ENCODE data around the gene TFE3.

The TFE3 gene

GRCh38 chrX:49043220-49043986 is at the start of gene TFE3:
TSS of gene TFE3 (minus strand) at chrX:49043357. CDS start at chrX:49043226, 131 bp downstream.
- DNase-seq = peak; percentile 95

DNA sequence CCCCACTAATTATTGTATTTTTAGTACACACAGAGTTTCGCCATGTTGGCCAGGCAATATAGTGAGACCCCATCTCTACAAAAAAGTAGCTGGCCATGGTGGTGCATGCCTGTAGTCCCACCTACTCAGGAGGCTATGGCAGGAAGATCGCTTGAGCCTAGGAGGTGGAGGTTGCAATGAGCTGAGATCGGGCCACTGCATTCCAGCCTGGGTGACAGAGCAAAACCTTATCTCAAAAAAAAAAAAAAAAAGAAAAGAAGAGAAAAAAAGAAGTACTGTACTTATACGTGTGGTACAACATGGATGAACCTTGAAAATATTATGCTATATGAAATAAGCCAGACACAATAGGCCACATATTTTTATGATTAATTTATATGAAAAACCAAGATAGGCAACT is 46.4 kb upstream of the TFE3 start:
- DNase-seq = no peak

DNA sequence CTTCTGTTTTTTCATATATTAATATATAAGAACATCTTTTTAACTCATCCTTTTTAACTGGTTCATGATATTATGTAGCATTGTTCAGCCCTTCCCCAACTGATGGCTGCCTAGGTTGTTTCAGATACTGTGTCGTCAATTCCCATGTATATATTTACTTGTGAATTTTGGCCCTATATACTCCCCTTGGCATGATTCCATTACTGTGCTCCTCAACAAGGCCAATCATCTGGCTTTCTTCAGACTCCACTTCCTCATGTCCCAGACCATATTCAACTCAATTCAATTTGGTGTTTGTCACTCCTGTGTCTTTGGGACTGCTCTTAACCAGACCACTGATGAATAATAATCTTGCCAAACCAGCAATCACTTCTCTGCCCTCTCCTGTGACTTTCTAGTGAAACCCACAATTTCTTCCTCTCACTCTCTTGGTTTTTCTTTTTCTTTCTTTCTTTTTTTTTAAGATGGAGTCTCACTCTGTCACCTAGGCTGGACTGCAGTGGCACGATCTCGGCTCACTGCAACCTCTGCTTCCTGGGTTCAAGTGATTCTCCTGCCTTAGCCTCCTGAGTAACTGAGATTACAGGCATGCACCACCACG is 39.2 kb upstream of the TFE3 start:
- no peak for DNase-seq

DNA sequence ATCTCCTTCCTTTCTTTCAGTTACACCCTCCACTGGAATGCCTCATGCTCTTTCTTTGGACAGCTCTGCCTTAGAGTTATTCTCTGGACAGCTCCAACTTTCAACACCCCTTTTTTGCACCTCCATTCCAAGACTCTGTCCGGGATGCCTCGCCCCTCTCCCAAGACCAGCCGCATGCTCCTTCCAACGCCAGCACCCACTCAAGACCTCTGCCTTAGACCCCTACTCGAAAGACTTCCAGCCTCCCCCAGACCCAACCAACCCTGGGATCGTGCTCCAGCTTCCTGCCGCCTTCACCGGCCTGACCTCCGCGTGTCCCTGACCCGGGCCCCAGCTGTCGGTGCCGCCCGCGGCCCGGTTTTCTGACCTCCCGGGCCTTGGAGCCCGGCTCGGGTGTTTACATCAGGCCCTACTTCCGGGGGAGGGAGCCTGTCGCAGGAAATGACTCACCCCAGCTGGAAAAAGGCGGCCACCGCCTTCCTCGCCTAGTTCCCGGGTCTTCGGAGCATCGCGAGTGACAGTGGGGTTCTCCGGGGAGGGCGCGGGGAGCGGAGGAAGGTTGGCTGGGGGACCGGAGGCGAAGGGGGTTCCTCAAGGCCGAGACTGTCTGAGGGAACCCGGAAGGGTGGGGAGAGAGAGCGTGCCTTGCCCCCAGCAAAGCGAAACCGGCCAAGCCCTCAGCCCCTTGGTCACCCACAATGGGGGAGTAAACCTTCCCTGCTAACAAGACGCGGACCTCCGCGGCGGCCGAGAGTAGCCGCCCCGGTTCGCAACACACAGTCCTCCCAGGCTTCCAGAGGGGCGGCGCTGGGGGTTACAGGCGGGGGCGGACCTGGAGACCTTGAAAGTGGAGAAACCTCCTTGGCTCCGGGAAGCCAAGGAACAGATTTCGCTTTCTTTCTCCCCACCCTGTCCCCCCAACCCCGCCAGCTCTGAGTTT is 36.6 kb upstream of the TFE3 start, which contains the start of gene WDR45:
Gene WDR45 (minus strand): TSS at position 399 of the 940 bp plus-strand sequence. CDS start 1,792 bp downstream, outside the sequence.
- DNase-seq = peak; percentile 52

GRCh38 chrX:49077941-49078340 is 34.8 kb upstream of the TFE3 start:
- DNase-seq = no peak

- DNase-seq = no peak
Observed at GRCh38 chrX:49075347-49075746, 32.2 kb upstream of the TFE3 start.

- DNase-seq = peak; percentile 93
Observed at GRCh38 chrX:49073601-49074575, 30.7 kb upstream of the TFE3 start, which contains the start of gene PRAF2. TSS of gene PRAF2 (minus strand) at chrX:49074002. CDS start at chrX:49073987, 15 bp downstream.

DNA sequence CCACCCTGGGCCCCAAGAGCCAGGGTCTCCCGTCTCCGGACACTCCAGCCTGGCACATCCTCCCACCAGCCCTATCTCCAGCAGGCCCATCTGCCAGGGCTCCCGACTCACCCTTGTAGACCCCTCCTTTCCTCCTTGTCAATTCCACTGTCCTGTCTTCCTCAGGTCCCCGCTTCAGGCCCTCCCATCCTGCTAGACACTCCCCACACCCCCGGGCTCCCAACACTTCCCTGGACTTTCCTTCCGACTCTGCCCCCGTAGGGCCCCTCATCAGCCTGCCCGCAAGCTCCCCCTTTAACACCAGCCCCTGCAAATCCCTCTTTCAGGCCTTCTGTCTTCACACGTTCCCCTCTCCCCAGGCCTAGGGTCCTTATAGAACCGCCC is 29.5 kb upstream of the TFE3 start:
- DNase-seq = no peak

GRCh38 chrX:49071877-49072711 is 28.9 kb upstream of the TFE3 start:
- peak; percentile 23 for DNase-seq

DNA sequence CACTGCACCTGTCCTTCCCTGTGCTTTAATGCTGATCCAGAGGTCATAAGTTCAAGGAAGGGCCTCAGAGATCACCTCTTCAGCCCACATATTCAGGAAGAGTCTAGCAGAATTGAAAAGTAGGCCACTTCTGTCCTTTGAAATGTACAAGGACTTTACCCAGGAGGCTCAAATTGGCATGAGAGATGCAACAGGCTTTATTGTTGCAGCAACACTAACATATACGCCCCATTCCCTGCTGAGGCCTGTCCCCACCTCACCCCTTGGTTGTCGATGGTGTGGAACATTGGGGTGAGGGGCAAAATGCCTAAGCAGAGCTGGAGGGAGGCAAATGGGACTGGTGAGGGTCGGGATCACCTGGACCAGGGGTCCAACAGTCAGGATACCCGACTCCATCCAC is 27.8 kb upstream of the TFE3 start:
- no peak for DNase-seq

- no peak for DNase-seq
Observed at GRCh38 chrX:49069038-49069437, 25.9 kb upstream of the TFE3 start.

GRCh38 chrX:49067285-49068120 is 24.3 kb upstream of the TFE3 start:
- DNase-seq = no peak

DNA sequence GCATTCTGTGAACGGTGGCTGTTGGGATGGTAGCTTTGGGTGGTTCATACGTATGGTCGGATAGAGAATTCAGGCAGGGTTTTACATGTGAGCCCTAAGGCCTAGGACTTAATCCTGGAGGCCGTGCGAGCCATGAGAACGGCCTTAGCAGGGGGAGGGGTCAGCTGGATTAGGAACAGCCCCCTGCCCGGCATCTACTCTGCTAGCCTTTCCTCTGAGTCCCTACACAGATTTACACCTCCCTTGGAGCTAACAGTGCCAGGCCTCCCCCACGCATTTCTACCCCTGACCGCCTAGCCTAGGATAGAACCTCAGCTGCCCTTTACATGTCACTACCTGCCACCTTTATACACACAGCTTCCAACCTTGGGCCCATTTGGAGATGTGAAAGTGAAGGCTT is 23.5 kb upstream of the TFE3 start:
- no peak for DNase-seq

- DNase-seq = no peak
Observed at GRCh38 chrX:49066278-49066677, 23.1 kb upstream of the TFE3 start.

DNA sequence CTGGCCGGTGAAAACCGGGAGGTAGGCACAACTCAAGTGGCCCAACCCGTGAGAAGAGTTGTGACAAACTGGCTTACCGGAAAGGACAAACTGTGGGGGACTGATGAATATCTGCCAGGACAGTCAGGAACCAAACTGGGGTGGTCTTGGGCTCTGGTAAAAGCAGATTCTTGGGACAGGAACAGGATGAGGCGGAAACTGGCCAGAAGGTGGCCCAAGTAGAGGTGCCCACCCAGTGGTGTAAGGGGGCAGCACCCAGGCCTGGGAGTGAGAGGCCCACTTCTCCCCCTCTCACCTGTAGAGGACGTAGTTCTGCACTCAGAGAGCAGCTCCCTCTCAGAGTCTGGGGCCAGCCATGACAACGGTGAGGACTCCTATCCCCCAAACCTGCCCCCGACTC is 21.6 kb upstream of the TFE3 start:
- DNase-seq = no peak

- DNase-seq = no peak
Observed at GRCh38 chrX:49064303-49064702, 21.1 kb upstream of the TFE3 start.

DNA sequence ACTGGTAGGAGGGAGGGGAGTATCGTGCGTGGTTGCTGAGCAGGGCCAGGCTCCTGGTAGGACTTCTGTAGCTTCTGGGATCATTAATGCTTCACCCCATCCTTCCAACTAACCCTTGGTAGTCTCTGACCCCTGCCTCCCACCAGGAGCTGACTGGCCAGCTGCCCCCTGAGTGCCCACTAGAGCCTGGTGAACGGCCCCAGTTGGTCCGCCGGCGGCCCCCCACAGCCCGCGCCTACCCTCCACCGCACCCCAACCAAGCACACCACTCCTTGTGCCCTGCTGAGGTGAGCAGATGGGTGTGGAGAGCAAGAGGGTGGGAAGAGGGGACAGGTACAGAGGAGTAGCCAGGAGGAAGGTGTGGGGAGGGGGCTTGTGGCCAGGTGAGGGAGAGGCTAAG is 20.6 kb upstream of the TFE3 start:
- DNase-seq = no peak

DNA sequence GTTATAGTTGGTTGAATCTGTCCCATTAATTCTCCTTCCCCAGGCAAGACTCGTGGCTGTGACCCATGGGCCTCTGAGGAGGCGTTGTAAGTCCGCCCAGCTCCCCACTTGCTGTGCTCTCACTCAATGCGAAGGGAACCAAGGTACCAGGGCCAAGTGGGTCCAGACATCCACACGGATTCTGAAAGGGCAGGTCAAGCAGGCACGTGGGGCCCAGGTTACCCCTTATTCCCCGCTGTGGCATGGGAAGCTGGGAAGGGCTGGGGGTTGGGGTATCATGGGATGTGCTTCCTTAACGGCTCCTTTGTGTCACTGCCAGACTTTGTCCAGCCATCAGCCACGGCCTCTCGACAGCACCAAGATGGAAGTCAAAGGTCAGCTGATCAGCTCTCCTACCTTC is 18.8 kb upstream of the TFE3 start:
- no peak for DNase-seq

DNA sequence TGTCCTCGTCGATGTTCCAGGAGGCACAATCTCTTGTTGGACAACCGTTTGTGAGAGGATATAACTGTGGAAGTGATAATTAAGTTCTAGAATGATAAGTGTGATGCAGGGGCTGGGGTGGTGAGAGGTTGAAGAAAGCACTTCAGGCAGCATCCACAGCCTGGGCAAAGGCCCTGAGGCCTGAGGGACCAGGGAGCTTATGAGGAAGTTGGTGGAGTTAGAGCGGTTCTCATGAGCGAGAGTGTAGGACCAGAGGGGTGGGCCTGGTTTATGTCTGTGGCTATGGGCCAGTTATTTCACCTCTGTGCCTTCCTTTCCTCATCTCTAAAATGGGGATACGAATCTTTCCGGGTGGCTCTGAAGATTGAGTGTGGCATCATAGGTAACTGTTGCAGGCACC is 18.3 kb upstream of the TFE3 start:
- DNase-seq = no peak

DNA sequence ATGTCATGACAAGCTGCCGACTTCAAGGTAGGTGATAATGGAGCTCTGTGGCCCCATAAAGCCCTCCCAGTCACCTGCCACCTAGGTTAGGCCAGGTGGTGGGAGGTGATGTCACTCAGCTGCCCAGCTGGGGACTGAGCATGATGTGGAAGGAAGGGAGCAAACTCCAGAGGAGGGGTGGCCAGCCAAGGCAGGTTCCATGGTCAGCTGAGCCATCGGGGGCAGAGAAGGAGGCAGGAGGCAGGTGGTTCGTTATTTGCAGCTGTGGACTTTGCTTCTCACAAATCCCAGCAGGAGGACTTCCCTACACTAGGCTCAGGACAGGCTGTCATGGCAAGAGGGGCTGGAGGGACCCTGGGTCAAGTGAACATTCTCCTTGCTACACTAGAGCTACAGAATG is 17.8 kb upstream of the TFE3 start:
- DNase-seq = no peak

All from midbrain (tissue), 1 donor.